NCI-H1436 treated with DMSO at 0.1 percent for 48 hours (cell line): ENCODE results near the gene ARL11.

ENCODE experiments used
- DNase-seq: peaks from one replicate; lab custom pipeline; 2025; lab: John Stamatoyannopoulos, UW

ARL11 gene

GRCh38 chr13:49649244-49649962, 21.1 kb downstream of the ARL11 start:
- no peak for DNase-seq

- DNase-seq: no peak
Measured at GRCh38 chr13:49649963-49650312, 21.6 kb downstream of the ARL11 start.

- DNase-seq: no peak
Measured at GRCh38 chr13:49651570-49652354, 23.5 kb downstream of the ARL11 start.

GRCh38 chr13:49652355-49653305, 24.3 kb downstream of the ARL11 start:
- DNase-seq: no peak

GRCh38 chr13:49653478-49653877, 25.2 kb downstream of the ARL11 start:
- DNase-seq: no peak

GRCh38 chr13:49654011-49654410, 25.7 kb downstream of the ARL11 start:
- no peak for DNase-seq

GRCh38 chr13:49655906-49656305, 27.6 kb downstream of the ARL11 start:
- DNase-seq: no peak

- DNase-seq: no peak
Measured at GRCh38 chr13:49657241-49657641, 28.9 kb downstream of the ARL11 start.

GRCh38 chr13:49664606-49665005, 36.3 kb downstream of the ARL11 start:
- DNase-seq: no peak

- DNase-seq: no peak
Measured at GRCh38 chr13:49667773-49668172, 39.5 kb downstream of the ARL11 start.

- DNase-seq: no peak
Measured at GRCh38 chr13:49669735-49670309, 41.5 kb downstream of the ARL11 start.

- no peak for DNase-seq
Measured at GRCh38 chr13:49670828-49671227, 42.5 kb downstream of the ARL11 start.

- DNase-seq: no peak
Measured at GRCh38 chr13:49676581-49677298, 48.4 kb downstream of the ARL11 start.

- DNase-seq: no peak
Measured at GRCh38 chr13:49678191-49678914, 50.0 kb downstream of the ARL11 start.

GRCh38 chr13:49679246-49679645, 50.9 kb downstream of the ARL11 start:
- no peak for DNase-seq

GRCh38 chr13:49681842-49682435, 53.6 kb downstream of the ARL11 start:
- DNase-seq: no peak
